ENCODE results near the gene AGER.

DNA sequence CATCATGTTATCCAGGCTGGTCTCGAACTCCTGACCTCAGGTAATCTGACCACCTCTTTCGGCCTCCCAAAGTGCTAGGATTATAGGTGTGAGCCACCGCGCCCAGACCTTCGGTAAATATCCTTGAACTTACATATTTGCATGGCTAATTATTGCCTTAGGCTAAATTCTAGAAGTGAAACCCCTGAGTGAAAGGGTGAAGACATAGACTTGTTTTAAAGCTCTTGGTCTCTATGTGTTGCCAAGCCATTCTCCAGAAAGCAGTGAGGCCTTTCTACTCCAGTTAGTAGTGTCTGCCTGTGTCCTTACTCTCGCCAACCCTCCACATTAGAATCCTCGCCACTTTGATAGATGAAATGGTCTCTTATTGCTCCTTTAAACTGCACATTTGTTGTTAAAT lies 42.4 kb upstream of the AGER start:
- no peak for TF ChIP-seq ZFP37 (tag by site-specific recombination; IDR thresholded peaks at IDR 0.05)
- TF ChIP-seq CTCF (tag by site-specific recombination; IDR thresholded peaks at IDR 0.05): no peak
- TF ChIP-seq KLF16 (tag by site-specific recombination; IDR thresholded peaks at IDR 0.05): no peak
- no peak for TF ChIP-seq ZNF18 (tag by site-specific recombination; IDR thresholded peaks at IDR 0.05)
